ENCODE measurements around the gene SLU7.
A peak's percentile ranks its signal among the peaks of the same experiment; 100 is the strongest.

Gene SLU7

DNA sequence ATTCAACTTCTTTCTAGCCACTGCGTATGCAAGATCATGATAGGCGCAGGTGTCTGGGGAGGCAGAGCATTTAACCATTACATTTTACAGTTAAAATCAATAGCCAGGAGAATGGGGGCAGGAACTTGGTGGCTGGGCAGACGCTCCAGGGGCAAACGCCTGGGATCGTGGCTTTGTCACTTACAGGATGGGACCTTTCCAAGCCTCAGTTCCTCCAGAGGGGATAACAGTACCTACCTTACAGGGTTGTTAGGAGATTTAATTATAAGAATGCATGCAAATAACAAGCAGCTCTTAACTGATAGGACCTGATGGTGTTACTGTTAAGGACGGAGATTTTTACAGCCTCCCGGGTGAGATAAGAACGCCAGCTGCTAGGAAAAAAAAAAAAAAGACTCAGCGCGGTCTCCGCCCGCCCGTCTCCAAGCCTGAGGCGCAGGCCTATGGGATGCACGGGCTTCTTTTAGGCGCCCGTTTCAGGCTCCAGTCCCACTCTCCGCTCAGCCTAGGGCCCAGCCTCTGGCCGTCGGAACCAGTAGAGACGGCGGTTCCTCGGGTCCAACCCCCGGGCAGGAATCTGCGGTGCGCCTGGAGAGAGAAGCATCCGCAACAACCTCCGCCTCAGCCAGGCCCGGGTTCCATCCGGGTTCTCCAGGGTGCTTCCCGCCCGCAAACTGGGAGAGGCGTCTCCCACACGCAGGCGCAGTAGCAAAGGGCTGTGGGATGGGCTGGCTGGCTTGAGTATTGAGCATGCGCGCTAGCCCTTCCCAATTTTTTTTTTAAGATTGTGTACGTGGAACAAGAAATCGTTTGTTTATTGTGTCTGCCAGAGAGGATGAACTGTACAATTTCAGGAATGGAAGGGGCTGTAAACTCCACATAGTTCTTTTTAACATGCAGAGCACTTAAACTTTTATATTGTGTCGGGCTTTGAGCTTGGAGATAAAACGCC lies 19.2 kb downstream of the SLU7 start, which contains the start of gene FAM200C:
Gene FAM200C (minus strand): TSS at position 653 of the 952 bp plus-strand sequence. CDS start 4,564 bp downstream, outside the sequence.
- FAIRE-seq, result peak; percentile 96

DNA sequence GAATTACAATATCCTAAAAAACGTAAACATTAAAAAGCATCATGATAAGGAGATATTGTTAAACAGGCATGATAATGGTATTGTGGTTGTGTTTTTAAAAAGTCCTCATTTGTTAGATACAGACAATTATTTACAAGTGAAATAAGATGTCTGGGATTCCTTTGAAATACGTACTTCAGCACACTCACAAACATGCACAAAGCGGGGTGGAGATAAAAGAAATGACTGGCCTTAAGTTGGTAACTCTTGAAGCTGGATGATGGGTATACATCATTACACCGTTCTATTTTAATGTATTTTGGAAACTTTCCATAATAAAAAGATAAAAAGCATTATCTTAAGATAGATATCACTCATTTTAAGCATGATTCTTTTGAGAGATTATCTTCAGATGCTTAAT lies 20.1 kb downstream of the SLU7 start:
- FAIRE-seq, result peak; percentile 79

DNA sequence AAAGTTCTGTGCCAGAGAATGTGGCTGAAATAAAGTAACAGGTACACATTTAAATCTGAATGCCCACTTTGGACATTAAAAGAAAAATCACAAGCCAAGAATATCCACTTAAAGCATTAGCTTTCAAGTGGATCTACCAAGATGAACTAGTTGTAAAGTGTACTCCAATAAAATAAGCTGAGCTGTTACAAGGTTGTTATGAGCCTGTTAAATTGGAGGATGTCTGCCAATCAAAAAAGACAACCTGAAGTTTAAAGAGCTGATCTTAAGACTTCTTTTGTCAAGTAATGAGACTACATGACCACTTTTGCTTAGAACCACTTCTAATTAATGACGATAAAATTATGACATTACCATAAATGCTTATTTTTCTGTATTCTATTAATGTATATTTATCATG lies 21.4 kb downstream of the SLU7 start:
- no peak for FAIRE-seq

DNA sequence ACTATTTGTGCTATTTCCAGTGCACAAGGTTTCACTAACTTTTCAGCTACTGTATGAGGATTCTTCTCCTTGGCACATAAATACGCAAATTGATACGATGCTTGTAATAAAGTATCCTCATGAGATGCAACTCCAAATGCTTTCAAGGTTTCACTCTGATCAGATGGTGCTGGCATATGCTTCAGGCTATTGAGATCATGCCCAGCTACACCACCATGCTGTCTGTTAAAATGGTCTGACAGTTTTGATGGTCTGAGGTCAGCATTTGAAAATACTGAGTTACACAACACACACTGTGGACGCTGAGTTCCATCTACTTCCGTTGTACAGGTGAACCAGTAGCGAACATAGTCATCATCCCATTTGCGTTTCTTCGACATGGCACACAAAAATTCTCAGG lies 23.8 kb downstream of the SLU7 start:
- no peak for FAIRE-seq

DNA sequence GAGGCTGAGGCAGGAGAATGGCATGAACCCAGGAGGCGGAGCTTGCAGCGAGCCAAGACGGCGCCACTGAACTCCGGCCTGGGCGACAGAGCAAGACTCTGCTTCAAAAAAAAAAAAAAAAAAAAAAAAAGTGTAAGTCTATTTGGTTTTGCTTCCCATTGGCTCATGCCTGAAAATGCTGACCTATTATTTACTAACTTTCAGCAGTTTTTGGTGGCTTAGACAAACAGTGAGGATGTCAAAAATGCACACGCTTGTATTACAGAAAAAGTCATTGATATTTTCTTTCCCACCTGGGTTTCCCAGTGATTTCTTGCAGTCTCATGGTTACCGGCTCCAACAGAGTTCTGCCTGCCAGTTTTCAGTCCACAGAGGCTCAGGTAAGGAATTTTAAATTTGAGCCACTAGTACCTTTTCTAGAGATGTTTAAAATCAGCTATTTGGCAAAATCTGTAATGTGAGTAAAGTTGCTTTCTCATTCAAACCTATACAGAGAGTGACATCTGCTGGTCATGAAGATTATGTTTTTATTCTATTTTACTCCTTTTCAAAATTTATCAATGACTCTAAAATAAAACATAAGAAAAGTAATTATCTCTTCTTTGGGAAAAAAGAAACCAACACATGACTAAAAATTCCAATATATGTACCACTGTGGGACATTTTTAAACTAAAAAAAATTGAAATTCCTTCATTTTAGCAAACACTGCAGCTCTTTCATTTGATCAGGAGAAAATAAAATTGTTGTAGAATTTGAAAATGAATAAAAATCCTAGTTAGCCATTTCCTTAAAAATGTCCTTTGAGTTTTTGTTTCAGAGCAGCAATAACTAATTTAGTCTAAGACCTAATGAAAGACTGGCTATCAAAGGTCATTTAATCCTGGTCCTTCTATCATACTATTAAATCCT lies 27.8 kb downstream of the SLU7 start:
- FAIRE-seq, result peak; percentile 94

DNA sequence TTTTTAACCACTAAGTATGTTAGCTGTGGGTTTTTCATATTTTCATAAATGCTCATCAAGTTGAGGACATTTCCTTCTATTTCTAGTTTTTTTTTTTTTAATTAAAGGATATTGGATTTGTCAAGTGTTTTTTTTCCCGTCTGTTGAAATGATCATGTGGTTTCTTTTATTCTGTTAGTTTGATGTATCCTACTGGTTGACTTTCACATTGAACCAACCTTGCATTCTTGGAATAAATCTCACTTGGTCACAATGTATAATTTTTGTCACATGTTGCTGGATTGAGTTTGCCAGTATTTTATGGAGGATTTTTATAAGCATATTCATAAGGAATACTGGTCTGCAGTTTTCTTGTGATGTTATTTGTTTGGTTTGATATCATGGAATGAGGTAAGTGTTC lies 31.4 kb downstream of the SLU7 start:
- FAIRE-seq, result no peak

DNA sequence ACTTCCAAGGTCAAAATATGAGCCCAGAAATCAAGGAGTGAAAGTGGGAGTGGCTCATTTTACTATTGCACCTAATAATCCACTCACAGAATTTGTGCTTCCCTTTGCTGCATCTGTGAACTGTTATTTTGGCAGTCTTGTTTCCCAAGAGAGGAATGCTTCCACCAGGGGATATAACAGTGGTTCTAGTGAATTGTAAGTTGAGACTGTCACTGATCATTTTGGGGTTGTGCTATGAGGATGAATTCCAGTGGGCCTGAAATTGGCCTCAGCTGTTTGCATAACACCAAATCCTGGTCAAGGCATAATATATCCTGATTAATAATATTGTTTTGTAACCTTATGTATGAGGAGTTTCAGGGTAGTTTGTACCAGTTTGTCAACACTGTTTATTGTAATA lies 33.4 kb downstream of the SLU7 start:
- FAIRE-seq, result no peak

DNA sequence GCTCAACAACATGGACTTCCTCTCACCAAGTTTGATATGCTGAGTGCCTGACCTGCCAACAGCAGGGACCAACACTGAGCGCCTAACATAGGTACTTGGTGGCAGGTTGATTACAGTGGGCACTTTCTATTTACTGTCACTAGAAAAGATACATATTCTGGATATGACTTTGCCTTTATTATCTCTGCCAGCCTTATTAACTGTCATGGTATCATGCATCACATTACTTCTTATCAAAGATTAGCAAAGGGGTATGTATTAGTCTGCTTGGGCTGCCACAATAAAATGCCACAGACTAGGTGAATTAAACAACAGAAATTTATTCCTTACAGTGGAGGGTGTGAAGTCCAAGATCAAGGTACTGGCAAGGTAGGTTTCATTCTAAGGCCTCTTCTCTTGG lies 34.2 kb downstream of the SLU7 start:
- no peak for FAIRE-seq

DNA sequence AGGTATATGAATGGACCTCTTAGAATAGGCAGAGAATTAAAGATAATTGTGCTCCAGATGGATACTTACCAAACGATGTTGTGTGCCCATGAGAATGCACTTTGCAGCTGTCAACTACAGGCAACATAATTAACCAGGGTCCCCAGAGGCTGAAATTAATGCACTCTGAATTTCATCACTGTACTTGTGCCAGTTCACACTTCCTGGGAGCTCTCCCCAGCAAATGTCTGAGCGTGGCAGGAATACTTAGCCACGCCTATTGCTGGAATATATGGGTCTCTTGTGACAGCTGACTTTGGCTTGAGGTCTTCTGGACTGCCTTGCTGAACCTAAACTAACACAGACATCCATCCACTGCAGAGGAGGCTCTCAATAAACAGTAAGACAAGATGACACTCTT lies 36.5 kb downstream of the SLU7 start:
- no peak for FAIRE-seq

DNA sequence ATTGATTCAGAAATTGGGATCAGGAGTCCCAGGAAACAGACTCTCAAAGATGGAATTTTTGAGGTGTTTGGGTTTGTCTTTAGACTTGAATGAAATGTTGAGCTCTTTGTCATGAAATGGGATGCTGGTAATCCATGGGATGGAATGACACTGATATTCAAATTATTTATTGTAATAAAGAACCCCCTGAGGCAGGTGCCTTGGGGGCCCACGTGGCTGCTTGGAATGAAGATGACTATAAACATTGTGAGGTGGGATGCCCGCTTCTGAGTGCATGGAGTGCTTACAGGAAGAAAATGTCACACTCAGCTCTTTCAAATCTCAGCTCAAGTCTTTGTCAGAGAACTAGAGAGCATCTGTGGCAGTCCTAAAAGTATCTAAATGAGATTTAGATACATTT lies 38.8 kb downstream of the SLU7 start:
- no peak for FAIRE-seq

DNA sequence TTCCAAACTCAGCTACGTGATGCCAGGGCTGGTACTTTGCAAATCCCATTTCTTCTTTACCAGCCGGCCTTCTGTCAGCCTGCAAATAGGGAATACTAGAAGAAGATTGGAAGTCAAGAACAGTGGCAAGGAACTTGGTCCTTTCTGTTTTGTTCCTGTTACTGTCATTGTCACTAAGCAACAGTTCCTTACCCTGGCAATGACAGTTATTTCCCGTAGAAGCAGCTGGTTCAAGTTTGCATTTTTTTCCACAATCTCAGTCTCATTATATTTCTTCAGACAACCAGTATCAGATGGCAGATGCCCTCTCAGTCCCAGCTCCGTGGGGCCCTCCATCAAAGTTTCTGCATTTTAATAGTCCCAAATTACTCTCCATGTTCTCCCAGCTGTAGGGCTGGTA lies 39.4 kb downstream of the SLU7 start:
- FAIRE-seq, result no peak

DNA sequence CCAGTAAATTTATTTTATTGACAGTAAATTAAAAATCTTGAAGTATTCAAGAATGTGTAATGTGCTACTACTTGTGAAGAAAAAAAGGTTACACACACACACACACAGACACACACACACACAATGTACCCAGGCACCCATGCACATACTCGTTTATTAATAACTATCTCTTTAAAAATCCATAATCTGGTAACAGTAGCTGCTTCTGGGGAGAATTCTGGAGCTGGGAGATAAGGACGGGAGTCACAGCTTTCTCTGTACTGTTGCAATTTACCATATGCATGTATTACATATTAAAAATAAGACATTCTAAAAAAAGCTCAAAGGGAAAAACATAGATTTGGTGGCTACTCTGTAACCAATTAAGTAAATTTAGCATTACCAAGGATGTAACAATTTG lies 40.6 kb downstream of the SLU7 start:
- no peak for FAIRE-seq

DNA sequence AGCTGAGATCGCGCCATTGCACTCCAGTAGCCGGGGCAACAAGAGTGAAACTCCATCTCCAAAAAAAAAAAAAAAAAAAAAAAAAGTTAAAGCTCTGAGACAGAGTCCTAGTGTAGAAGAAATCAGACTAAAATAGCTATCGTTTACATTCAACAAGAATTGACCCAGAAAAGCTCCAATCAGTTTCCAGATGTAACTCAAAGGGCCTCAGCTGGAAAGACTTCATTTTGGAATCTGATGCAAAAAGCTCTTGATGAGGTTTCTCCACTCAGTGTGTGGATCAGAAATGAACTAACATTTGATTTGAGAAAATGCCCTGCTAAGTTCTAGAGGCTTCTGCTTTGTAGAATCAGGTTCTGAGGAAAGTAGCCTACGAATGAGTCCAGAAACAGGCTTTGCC lies 41.2 kb downstream of the SLU7 start:
- FAIRE-seq, result no peak

DNA sequence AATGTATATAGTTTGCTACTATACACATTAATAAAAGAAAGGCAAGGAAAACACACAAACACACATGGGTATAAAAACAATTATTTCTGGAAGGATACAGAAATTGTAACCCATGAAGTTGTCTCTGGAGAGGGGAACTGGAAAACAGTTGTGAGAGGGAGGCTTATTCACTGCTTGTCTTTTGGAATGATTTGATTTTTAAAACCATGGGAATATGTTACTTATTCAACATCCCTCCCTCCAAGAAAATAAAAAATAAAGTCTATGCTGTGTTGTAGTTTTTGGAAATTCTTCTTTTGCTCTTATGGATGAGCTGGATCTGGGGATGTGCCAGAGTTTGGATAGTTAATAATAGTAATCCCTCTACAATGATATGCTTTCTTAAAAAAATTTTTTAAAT lies 42.5 kb downstream of the SLU7 start:
- FAIRE-seq, result no peak

DNA sequence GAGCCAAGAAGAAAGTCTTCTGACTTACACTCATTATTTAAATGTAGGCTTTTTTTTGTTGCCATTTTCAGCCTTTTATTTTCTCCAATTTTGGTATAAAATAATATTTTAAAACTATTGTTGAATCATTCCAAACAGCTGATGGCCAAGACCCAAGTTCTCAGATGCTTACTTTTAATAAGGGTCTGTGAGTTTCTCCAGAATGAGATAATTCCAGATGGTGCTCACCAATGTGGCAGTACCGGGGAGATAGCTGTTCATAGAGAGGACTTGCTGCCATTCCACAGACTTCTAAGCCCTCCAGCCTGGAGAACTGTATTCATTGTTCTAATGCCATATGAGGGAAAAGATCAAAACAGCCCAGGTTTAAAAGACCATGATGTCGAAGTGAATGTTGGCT lies 43.2 kb downstream of the SLU7 start:
- FAIRE-seq, result no peak

DNA sequence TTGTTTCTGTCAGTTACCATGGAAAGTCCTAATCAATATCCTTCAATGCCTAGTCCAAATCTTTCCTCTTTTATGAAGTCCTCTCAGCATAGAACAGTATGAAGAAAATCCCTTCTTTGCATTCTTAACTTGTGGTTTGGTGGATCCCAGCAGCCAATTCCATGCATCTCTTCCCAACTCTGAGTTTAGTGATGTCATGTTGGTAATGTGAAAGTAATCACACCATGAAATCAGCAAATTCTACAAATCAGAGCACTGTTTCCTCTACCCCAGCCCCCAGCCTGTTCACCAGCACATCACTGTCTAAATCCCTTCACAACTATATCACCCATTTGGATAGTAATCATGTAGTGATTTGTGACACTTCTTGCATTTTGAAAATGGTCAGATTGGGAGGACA lies 43.7 kb downstream of the SLU7 start:
- no peak for FAIRE-seq

DNA sequence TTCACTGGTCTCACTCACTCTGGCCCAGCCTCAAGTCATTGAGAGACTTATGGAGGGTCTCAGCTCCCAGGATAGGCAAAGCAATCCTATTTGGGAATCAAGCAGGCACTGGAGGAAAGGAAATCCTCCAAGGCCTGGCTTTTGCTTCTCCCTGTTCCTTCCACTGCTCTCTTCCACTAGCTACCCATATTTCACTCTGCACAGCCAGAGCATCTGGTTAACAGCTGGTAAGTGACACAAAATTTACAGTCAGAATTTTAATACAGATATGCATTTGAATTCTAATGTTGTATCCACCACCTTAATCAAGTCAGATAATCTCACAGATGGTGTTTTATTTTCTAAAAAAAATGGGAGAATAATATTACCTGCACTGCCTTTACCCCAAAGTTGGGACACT lies 47.6 kb downstream of the SLU7 start:
- FAIRE-seq, result no peak

DNA sequence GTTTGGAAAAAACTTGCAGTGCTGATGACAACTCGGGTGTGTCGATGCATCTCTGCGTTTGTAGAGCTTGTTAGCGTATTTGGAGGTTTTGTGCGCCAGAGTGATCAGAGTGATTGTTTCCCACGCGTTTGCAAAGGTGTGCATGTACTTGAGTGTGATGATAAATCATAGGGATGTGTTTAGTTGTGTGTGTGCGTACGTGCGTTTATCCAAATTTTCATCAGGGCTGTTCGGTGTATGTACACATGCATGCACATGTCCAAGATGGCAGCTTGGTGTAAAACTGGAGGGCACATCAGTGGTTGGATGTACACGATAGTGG lies 48.2 kb downstream of the SLU7 start:
- FAIRE-seq, result no peak

DNA sequence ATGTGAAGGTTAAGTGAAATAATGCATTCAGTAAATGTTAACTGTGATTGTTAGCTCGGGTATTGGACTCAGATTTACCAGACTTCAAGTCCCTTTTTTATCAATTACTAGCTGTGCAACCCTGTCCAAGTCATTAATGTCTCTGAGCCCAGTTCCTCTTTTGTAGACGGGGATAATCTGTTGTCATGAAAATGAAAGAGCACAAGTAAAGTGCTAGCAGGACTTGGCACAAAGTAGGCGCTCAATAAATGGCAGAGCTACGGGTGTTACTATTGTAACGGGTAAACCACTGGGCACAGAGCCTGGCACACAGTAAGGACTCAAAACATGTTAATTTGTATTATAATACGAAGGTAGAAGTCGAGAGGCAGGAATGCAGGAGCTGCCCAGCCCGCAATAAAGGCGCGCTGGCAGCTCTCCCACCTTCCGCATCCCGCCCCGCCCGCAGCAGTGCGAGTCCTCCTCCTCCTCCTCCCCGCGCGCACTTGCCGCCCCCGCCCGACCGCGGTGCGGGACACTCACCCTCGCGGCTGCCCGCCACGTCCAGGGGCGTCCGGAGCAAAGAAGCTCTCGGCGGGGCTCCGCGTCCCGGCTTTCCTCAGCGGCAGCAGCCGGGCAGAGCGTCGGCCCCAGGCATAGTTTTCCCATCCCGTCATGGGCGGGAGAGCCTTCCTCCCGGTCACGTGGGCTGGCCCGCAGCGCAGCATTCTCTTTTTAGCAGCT lies 48.7 kb downstream of the SLU7 start, which contains the start of gene C1QTNF2:
Gene C1QTNF2 (minus strand): TSS at position 637 of the 723 bp plus-strand sequence. CDS start 15,615 bp downstream, outside the sequence.
- no peak for FAIRE-seq

DNA sequence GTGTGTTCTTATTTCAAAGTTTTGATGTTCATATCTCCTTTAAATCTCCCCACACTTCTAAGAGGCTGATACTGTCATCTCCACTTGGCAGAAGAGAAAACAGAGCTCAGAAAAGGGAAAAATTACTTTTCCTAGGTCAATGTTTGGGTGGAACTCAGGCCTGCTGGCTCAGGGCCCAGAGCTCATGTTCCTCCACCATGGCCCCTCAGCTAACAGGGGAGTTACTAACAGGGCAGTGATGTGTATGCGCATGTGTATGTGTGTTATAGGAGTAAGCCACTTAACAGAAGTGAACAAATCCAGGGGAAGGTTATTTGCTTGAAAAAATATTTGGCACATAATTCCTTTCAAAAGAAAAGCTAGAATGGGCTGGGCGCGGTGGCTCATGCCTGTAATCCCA lies 51.0 kb downstream of the SLU7 start:
- no peak for FAIRE-seq

DNA sequence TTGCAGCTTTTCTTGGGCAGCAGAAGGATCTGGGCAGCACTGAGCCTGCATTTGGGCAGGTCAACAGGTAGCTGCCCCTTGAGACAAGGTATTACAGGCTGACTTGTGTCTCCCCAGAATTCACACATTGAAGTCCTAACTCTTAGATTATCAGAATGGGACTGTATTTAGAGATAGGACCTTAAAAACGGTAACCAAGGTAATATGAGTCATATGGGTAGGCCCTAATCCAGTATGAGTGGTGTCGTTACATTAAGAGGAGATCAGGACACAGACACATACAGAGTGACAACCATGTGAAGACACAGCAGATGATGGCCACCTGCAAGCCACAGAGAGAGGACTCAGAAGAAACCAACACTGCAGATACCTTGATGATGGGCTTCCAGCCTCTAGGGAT lies 51.6 kb downstream of the SLU7 start:
- no peak for FAIRE-seq

DNA sequence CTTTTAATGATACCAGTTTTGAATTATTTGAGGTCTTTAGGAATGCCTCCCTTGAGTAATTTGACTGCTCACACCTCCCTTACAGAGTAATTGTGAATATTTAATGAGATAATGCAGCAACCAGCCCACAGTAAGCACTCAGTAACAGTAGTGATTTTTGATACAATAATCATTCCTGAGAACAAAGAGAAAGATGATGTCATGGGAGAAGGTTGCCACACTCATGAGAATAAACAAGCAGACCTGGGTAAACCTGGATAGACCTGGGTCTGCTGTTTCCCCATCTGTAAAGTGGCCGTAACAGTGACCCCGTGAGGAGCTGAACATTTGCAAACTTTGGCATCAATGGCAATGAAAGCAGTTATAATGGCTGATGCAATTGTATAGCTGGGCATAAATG lies 52.7 kb downstream of the SLU7 start:
- FAIRE-seq, result no peak

All from G401.6 (cell line).